Stimulated activated CD8-positive, alpha-beta memory T cell treated with anti-CD3 and anti-CD28 coated beads, Interleukin-7, amount 100 ng/mL, for 4 hours (primary cell): Measurements from ENCODE around the gene FAM162B.
"Not testable (repeated sequence)": the region's sequence is repeated elsewhere in the genome, so short reads cannot be mapped to it uniquely, and the experiment has no call there.

Source experiments
- DNase-seq, 2 donors: peaks; one replicate each; pipeline ENCODE4 v3.0.0-alpha.2; 2020; ENCODE audit warnings: low read depth in 2 of 2

FAM162B gene

DNA sequence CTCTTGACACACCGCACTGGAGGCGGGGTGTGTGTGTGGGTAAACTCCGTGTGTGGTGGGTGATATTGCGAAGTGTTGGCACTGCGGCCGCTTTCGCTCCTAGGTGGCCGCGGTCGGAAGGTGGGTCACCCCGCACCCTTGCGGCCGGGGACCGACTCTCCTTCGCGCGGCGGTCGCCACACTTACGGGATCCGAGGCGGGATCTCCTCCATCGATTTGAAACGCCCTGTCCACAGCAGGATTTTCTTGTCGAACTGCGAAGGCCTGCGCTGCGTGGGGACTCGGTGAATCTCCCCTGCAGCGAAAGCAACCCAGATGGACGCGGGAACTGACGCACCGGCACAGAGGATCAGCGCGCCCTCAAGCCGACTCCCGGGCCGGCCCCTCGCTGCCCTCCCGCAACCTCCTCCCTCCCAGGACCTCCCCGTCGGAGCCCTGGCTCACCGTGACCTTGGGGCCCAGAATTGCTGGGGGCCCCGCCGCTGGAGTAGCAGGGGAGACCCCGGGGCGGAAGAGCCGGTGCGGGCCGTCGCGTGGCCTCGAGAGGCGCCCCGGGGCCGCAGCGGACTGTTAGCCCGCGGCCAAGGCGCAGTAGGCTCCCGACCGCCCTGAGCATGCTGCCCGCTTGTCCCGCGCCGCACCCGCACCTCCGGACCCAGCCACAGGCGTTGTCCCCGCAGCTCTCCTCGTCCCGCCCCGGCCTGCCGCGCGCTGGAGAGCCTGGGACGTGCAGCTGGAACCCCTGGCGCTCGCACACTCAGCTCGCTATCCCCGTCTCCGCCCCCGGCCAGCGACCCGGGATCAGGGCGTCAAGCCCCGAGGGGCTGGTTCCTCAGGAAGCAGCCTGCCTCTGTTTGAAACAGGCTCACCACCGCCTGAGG, at the start of gene FAM162B:
TSS of gene FAM162B (minus strand) at position 759 of the 881 bp plus-strand sequence. CDS start at position 616, 143 bp downstream.
- no peak for DNase-seq

DNA sequence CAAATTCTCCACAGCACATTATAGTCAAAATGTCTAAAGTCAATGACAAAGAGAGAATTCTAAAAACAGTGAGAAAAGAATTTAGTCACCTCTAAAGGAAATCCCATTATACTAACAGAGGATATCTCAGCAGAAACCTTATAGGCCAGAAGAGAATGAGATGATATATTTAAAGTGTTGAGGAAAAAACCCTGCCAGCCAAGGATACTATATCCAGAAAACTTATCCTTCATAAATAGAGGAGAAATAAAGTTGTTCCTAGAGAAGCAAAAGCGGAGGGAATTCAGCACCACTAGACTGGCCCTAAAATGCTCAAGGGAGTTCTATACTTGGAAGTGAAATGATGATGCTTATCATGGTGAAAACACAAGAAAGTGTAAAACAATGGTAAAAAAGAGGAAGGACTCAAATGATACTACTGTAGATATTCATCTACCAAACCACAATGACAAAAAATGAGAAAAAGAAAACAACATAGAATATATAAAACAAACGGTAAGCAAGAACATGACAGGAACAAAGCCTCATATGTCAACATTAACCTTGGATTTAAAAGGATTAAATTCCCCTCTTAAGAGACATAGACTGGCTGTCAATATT, 46.6 kb upstream of the FAM162B start:
- no peak for DNase-seq

DNA sequence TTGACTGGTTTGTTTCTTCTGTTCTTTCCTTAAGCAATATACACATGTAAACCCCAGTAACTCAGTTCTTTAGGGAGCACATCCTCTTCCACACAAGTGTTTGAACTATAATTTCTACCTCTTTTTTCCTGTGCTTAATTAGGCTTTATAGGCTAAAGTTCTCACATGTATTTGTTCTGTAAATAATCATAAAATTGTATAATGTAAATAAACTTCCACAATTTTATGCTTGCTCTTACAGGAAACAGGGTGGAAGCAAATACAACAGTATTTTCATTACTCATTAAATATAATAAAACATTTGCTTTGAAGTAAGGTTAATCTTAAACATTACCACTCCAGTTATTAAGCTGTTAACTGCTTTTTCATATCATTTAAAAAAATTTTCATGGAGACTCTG, 36.5 kb upstream of the FAM162B start:
- DNase-seq, result no peak

DNA sequence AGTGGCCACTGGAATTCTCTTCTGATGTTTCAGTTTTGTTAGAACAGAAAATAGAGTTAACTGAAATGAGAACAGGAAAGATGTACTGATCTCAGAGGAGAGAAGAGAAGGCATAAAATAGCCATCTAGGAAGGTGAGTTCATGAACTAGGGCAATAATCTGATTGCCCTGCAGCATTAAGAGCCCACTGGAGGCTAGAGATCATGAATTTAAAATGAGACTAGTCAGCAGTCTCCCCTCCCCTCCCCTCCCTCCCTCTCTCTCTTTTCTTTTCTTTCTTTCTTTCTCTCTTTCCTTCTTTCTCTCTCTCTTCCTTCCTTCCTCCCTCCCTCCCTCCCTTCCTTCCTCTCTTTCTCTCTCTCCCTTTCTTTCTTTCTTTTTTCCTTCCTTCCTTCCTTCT, 34.4 kb upstream of the FAM162B start:
- no peak for DNase-seq

DNA sequence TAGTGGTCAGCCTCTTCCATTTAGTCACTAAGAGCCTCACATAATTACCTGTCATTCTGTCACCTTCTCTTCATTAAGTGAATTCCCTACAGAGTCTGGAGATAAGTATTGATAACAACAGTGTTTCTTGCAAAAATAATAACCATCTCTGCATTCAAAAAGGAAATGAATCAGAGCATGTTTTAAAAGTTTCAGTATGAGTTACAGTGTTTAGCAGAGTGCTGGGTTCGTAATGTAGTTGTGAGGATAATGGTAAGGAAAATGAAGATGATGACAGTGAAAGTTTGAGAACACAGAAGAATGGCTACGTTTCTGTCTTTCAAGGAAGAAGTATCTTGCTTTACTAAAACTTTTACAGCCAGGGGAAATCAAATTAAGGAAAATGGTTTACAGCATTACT, 32.1 kb upstream of the FAM162B start:
- DNase-seq, result no peak

DNA sequence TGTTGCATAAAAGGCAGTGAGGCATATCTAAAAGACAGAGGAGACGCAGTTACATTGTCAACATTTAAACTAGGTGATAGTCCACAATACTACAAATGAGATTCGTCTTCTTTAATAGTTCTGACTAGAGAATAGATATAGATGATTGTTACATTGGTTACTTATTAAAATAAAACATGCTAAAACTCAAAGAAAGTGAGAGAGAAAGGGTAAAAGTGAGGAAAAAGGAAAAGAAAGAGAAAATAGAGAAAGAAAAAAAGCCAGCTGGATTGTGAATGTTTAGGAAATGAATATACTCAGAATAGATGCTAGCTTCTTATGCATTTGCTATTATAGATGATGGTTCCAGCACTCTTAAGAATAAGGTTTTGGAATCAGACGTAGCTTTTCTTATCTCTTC, 27.7 kb upstream of the FAM162B start:
- DNase-seq, result no peak

DNA sequence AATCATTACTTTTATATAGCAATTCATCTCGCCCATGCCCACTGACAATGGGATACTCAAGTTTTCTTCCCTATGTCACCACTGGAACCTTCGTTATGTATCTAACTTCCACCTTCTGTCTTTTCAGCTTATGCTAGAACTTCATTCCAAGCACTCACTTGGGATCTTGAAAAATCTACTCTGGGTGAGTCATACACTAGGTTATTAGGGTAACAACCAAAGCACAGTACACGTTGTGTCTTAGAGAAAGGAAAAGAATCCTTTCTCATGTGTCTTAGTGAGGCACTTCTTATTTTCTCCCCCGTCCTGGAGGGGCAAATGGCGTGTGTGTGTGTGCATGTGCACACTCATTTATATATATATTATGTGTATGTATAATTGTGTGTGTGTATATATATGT, 18.3 kb upstream of the FAM162B start:
- no peak for DNase-seq

DNA sequence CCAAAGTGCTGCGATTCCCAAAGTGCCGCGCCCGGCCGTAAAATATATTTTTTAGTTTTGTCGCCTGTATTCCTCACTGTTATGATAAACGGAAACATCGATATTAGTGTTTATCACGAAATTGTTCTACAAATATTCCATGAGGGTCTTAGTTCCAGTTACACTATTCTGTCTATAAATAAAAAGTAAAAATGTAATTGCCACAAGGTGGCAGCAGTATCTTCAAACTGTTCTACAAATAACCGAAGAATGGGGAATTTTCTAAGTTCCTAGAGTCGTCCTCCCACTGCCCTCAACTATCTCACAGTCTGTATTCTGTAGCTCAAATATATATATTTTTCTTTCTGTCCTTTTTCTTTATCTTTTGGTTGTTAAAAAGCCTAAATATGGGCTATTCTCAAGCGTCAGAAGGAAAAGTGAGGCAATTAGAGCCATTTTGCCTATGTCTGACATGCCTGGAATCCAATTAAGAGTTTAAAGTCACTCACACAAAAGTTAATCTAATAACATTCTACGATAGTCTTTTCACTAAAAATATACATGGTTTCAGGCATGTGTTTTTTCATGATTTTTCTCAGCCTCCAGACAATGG, 14.2 kb upstream of the FAM162B start:
- no peak for DNase-seq

DNA sequence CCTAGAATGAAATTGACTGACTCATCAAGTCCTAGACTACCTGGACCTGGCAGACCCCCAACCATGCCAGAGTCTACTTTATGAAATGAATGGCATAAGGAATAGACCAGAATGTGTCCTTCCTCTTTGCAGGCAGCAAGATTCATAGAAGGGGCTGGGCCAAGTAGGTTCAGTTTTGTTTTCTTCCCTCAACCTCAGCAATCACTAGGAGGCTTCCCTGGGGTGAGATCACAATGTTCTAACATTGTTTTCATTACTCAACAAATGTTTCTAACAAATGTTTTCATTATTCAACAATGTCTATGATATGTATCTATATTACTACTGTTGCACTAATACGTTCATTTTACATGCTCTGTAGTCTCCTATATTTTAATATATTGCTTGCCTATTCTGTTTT, 8.4 kb upstream of the FAM162B start:
- no peak for DNase-seq

DNA sequence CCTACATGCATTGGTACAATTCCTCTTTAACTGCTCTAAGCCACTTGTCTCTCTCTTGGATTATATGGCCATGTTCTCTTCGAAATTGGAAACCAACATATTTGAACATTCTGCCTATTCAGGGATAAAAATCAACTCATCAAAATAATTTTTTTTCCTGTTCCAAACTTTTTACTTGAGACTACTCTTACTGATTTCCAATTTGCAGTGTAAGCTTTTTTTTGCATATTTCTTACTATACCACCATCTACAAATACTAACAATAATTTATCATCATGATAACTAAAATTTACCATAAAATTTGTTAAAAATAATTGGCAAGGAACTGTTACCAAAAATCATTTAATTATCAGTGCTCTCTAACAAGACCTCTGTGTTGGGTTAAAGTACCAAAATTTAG, 6.9 kb upstream of the FAM162B start:
- DNase-seq, result no peak

DNA sequence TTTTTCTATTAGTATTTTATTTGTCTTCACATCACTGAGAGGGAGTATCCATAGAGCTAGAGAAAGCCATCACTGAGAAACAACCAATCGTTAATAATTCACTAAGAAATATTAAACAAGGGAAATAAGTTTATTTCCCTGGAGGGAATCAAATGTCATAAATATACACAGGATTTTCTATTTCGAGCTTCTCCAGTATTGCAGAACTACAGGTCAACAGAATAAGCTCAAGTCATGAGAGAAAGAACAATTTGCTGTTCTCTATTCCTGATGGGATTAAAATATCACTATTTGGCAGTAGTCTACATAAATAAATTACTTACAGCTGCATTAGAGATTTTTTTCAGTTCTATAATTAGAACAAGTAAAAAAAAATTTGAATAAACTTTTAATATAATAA, 2.2 kb upstream of the FAM162B start:
- DNase-seq, result no peak

DNA sequence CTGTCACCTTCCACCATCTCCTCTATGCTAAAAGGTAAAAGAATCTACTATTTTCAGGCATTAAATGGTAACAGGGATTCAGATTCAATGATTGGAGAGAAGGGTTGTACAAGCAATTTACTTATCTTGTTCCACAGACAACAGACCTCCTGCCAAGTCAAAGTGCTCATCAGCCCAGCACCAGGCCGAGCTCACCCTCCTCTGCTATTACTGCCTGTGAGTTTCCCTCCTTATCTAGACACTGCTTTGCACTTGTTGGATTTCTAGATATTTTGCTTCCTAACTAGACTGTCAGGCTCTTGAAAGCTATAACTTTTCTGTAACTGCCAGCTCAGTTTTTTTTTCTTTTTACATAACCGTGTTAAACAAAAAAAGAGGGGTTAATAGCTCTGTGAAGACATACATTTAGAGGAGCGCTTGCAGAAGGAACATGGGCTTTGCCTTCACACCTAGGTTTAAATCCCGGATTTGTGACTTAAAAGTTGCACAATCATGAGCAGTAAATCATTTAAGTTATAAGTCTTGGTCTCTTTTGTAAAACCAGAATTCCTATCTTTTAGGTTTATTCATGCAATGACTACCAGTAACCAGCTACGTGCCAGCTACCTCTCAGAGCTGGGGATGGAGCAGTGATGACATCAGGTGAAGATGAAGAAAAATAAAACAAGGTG, 1.1 kb upstream of the FAM162B start:
- no peak for DNase-seq

DNA sequence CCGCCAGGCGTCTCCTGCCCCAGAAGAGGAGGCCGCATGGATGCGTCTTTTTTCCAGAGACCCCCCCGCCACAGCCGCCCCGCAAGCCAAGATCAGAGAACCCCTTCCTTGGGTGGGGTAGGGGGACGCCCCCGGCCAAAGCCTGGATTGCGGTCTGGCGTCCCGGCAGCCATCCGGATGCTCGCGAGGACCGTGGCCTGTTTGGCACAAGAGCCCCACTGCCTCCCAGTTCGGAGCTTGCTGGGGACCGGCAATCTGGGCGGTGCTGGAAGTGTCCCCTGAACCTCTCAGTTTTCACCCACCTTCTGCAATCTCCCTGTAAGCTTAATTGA, 924 bp downstream of the FAM162B start:
- DNase-seq, result no peak

DNA sequence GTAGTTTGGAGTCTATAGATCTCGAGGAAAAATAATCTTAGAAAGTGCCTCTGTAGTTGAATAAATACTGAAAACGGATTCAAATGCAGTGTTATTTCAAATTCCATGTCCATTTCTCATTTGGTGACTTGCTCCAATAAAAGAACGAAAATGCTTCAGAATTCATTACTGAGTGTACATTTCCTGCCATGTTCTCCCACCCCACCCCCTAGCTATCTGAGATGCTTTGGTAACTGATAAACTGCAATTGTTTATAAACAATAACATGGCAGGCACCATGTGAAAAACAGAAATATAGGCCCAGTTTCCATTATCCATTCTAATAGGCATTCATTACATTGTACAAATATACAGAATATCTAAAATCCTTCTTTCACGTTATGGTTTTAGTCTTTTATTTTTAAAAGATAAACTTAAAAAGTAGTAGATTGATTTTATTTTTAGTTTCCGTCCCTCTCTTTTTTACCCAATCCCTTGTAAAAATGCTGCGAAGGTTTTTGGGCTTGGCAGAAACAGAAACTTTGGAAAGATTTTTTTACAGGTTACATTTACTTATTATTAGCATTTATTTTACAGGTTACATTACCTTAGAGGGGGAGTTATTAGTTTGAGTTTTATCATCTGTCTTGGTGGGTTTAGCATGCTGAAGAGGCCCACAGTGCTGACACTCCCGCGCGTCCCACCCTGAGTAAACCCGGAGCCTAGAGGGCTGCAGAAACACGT, 1.5 kb downstream of the FAM162B start:
- no peak for DNase-seq

DNA sequence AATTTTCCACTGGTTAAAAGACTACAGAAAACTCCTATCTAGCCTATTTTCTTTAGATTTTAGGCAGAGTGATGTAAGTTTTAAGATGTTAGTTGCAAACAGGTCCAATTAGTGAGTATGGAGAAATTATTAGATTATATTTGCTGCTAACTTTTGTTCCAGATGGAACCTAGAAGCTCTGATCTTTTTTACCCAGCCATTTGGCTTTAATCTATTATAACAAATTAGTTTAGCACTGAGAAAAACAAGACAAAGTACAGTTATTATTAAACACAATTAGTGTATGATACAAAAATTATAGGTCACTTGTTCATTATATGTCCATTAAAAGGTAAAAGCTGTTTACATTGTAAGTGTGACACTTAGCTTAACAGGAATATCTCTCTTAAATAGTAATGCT, 2.5 kb downstream of the FAM162B start:
- DNase-seq, result no peak

DNA sequence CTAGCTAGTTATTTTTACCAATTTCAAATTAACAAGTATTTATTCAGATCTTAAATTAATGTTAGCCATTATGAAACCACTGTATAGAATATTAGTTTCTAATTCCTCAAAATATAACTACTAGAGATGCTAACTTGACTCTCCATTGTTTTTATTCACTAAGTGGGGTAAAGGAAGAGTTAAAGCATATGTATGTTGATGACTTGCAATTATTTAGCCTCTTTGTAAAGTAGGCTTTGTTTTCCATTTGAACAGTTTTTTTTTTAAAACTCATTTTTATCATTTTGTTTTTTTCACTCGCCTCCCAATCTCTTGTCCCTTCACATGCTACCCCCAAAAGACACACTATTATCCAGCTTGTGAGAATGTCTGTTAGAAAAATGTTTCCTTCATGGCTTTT, 3.3 kb downstream of the FAM162B start:
- no peak for DNase-seq

DNA sequence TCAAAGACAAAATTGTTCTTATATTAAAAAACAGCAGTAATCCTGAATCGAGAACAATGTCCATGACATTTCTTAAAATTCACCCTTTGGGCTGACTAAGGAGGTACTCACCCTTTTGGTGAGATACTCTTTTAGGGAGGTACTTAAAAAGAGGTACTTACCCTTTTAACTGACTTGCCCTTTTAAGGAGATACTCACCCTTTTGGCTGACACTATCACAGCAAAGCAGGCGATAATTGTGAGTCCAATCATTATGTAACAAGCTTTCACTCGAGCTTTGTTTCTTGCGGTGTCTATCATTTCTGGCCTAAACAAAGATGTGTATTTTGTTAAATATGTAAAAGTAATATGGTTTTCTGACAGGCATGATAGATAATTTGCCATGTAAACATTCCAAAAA, 3.7 kb downstream of the FAM162B start:
- no peak for DNase-seq

DNA sequence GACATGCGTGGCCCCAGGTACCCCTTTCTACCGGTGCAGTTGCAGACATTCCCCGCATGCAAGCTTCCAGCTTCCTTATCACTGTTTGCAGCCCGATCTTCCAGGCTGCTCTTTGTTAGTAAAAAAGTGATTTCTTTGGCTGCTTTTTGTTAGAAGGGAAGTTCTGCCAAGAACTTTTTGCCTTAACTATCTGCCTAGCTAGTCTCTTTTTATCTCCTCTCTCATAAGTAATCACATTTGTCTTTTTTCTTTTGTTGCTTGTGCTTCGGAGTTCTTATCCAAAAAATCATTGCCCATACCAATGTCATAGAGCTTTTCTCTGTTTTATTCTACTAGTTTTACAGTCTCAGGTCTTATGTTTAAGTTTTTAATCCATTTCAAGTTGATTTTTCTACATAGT, 20.3 kb downstream of the FAM162B start:
- no peak for DNase-seq

DNA sequence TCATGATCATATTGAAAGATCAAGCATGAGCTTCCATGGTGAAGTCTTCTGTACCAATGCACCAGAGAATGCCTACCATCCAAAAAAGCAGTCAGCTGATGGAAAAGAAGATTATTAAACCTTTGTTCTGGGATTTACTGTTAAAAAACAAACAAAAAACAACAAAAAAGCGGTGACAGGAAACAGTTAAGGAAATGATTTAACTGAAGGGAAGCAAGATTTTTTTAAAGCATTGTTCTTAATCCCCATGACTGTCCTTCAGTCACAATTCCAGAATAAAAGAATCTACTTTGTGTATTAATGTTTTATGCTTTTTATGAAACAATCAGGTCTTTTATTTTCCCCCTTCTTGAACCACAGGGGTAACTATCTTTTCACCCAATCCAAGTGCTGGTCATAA, 23.9 kb downstream of the FAM162B start:
- DNase-seq, result no peak

DNA sequence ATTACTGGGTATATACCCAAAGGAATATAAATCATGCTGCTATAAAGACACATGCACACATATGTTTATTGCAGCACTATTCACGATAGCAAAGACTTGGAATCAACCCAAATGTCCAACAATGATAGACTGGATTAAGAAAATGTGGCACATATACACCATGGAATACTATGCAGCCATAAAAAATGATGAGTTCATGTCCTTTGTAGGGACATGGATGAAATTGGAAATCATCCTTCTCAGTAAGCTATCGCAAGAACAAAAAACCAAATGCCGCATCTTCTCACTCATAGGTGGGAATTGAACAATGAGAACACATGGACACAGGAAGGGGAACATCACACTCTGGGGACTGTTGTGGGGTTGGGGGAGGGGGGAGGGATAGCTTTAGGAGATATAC, 25.0 kb downstream of the FAM162B start:
- DNase-seq, result not testable (repeated sequence)

DNA sequence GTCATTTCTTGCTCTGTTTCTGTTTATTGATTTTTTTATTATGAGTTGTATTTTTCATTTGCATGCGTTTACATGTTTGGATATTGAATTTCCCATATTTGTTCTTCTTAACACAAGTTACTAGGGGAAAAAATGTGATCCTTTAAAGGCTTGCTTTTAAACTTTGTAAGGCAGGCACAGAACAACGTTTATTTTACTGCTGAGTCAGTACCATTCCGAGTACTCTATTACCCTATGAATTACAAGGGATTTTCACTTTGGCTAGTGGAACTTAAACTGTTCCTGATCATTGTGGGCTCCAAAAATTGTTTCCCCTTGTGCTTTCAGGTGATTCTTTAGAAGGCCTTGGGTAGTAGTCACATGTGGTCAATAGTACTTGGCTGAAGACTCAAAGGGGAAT, 28.5 kb downstream of the FAM162B start:
- no peak for DNase-seq

DNA sequence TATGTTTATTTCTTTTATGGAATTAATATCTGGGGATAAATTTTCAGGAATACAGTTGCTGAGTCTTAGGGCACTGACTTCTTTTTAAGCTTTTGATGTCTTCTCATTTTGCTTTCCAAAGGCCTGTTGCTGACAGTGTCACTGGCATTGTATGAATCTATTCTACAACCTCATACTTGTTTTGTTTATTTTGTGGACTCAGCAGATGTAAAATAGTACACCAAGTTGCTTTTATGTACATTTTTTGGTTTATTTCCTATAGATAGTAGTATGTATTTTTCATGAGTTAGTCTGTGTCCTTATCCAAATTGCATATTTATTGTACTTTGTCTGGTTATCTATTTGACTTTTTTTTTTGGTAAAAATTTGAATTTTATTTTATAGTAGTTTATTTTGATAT, 35.0 kb downstream of the FAM162B start:
- no peak for DNase-seq
